Testis (tissue), 2 donors: ENCODE results near the gene RASA4.
"Not testable (repeated sequence)": the region's sequence is repeated elsewhere in the genome, so short reads cannot be mapped to it uniquely, and the experiment has no call there.

ENCODE experiments used
- POLR2A ChIP-seq: fragments of 450-650 bp; IDR thresholded peaks from one replicate; pipeline ENCODE4 v1.6.1; 2017; ENCODE audit warnings: antibody characterized with exemption, mild to moderate bottlenecking, moderate library complexity
- TF ChIP-seq, protein P1 (sequence below), 3 experiments: fragments of 450-650 bp in 2 of 3; fragments of 200-600 bp in 1 of 3; sonication (generic) in 1 of 3; IDR thresholded peaks; one replicate each; pipeline ENCODE4 v1.5.1; 2016 to 2019; ENCODE audit warnings: antibody characterized with exemption in 3 of 3, mild to moderate bottlenecking in 2 of 3, moderate library complexity in 1 of 3

DNA sequence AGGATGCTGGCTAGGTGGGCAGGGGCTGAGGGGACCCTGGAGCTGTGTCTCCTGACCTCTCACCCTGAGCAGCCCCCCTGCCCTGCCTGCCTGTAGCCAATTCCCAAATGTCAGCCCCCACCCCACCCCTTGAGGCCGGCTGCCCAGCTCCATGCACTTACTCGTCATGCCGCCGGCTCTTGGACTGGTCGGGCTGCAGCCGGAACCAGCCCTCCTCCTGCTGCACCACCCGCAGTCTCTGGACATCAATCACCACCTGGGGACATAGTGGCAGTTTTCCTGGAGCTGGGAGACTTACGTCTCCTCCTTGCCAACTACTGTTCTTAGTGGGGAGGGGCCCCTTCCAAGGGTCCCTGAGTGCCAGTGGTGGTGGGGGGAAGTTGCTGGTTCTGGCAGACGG lies 16.9 kb downstream of the RASA4 start:
- TF ChIP-seq, protein P1, sequence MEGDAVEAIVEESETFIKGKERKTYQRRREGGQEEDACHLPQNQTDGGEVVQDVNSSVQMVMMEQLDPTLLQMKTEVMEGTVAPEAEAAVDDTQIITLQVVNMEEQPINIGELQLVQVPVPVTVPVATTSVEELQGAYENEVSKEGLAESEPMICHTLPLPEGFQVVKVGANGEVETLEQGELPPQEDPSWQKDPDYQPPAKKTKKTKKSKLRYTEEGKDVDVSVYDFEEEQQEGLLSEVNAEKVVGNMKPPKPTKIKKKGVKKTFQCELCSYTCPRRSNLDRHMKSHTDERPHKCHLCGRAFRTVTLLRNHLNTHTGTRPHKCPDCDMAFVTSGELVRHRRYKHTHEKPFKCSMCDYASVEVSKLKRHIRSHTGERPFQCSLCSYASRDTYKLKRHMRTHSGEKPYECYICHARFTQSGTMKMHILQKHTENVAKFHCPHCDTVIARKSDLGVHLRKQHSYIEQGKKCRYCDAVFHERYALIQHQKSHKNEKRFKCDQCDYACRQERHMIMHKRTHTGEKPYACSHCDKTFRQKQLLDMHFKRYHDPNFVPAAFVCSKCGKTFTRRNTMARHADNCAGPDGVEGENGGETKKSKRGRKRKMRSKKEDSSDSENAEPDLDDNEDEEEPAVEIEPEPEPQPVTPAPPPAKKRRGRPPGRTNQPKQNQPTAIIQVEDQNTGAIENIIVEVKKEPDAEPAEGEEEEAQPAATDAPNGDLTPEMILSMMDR (IDR thresholded peaks at IDR 0.05): not testable (repeated sequence)
- TF ChIP-seq POLR2A: not testable (repeated sequence)
